T-helper 1 cell treated with Interleukin-12 subunit alpha and Interleukin-12 subunit beta and Interleukin-4 antibody, amounts not matched to agents 30 ng/mL and 1 ng/mL, for 36 hours (primary cell): ENCODE data around the gene CHMP5. TPM values are rescaled to one million over a fixed set of nuclear protein-coding genes. Genes with fewer than 3 reads are reported as not detected.

Experiments
- intact Hi-C: fragments of 100-400 bp; cut with micrococcal nuclease; formaldehyde crosslinking; loops from one replicate; pipeline ENCODE4 v1.15.1; 2024
- total RNA-seq: library from RNA; stranded (reverse); gene quantifications from 2 replicates; pipeline ENCODE4 v1.2.3, GENCODE V29; 2022

CHMP5 gene
- 74.9 and 84.2 TPM in 2 replicates for total RNA-seq

- intact Hi-C loops = loop anchor here (1.0 to 10.0 kb wide), 18 partner anchors 26 to 1194 kb away; partner anchors contain the start of genes APTX, B4GALT1, DCAF12 and DNAI1
These were observed at the start of gene CHMP5, which contains the start of gene BAG1 for GRCh38 chr9:33264473-33265177. Gene CHMP5, plus strand, starts transcription at chr9:33265049. Its CDS starts 30 bp downstream, at chr9:33265079. Gene BAG1, minus strand, starts transcription at chr9:33264708.

DNA sequence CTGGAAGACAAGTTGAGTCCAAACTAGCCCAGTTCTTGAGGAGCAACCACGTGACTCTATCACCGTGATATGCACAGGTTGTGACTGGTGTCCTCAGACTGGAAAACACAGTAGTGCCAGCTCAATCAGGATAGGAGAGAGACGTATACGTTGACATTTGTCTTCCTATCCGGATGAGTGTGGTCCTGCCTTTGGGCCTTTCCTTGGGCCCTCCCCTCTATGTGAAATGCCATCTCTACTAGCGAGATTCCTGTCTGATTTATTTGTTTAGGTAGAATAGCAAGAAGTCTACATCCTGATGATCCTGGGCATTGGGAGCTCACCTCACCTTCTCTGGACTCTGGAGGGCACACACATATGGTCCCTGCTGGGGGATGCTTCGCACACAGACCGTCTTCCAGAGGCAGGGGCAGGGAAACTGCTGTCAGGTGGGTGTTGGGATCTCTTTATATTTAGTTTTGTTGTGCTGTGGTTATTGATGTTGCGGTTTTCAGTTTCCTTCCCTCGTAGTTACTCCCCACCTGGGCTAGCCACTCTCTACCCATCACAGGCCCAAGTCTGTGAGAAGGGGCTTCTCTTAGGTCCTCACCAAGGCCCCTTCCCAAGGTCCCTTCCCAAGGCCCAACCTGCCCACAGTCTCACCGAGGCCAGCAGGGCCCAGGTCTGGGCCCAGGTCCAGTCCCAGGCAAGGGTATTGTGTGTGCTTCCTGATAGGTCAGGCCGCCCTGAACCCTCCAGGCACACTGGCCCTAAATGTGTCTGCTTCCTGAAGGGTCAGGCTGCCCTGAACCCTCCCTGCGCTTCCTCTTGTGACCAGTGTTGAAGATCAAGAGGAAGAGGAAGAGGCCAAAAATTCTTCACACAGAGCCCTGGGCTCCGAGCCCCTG lies 43.9 kb upstream of the CHMP5 start:
- intact Hi-C loops = no loop called here

DNA sequence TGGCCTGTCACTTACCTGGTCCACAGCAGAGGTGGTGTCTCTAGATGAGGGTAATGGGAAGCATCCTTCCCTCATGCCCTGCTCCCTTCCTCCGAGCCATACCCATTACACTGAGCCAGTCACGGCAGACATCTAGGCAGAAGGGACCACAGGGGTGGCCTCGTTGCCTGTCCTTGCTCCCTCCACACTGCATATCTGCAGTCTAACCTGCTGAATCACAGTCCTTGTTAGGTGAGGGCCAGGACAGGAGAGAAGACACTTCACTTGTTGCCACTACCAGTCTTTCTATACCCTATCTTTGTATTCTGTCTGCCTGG lies 43.3 kb upstream of the CHMP5 start:
- intact Hi-C loops = no loop called here

DNA sequence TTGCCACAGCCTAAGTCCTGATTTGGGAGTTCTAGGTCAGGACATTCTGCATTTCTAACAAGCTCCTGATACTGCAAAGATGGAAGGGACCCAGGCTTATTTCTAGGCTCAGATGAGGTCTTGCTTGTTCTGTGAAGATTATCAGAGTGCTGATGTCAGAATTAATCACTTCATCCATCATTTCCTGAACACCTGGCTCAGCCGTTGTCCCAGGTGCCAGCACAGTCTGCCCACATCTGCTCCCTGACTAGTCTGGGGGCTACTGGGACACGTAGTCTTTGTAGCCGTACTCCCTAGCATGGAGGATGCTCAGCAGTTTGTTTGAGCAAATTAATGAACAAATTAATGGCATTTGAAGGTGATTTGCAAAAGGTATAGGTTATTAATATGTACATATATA lies 42.8 kb upstream of the CHMP5 start:
- intact Hi-C loops = no loop called here

- intact Hi-C loops = loop anchor here (2.0 kb wide), 1 partner anchor 199 kb away; the partner anchor contains the start of gene DNAJA1
These were observed 41.2 kb upstream of the CHMP5 start for GRCh38 chr9:33223696-33224095.

DNA sequence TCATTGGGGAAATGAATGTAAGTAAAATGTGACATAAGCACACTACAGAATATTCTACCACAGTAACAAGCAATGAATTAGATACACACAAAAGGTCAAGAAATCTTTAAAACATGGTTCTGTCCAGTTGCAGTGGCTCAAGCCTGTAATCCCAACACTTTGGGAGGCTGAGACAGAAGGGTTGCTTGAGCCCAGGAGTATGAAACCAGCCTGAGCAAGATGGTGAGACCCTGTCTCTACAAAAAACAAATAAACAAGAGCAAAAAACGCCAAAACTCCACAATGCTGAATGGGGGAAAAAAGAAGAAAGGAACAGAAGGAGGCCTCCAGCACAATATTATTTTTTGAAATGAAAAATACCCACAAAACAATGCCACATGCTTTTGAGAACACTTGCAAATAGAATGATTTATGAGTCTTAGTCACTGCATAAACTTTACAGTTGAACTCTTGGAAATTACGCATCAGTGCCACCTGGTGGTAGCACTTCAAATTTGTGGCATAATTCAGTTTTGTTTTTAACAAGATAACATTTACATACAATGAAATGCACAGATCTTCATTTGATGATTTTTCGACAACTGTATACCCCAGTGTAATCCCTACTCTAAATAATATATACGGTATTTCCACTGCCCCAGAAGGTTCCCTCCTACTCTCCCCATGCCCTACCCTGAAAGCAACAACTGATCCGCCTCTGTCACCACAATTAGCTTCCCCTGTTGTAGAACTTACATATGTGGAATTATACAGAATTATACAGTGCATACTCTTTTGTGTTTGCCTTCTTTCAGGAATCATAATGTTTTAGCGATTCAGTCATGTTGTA lies 39.3 kb upstream of the CHMP5 start:
- intact Hi-C loops = loop anchor here (1.0 to 5.0 kb wide), 9 partner anchors 39 to 846 kb away; partner anchors contain the start of genes APTX, BAG1, DNAJA1 and SMU1

DNA sequence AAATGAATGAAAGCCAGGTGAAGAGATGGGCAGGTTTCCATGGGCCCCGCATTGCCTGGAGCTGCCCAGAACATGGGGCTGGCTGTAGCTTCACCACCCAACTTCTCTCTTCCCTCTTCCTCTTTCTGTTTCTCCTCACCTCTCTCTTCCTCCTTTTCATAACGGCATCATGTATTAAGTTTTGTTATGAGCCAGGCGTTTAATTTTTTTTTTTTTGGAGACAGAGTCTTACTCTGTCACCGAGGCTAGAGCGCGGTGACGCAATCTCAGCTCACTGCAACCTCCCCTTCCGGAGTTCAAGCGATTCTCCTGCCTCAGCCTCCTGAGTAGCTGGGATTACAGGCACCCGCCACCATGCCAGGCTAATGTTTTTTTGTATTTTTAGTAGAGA lies 37.8 kb upstream of the CHMP5 start:
- intact Hi-C loops = loop anchor here (5.0 kb wide), 1 partner anchor 645 kb away; no protein-coding TSS in a partner anchor

DNA sequence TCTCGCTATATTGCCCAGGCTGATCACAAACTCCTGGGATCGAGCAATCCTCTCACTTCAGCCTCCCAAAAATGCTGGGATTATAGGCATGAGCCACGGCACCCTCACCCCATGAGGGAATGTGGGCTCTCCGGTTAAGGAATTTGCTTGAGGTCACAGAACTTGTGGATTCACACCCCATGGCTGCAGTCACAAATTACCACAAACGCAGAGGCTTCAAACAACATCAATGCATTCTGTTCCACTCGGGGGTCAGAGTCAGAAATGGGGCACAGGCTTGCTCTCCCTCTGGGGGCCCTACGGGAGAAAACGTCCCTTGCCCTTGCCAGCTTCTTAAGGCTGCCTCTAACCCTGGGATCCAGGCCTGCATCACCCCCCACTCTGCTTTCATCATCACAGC lies 37.1 kb upstream of the CHMP5 start:
- intact Hi-C loops = loop anchor here (5.0 kb wide), 1 partner anchor 645 kb away; no protein-coding TSS in a partner anchor

- intact Hi-C loops = loop anchor here (5.0 kb wide), 1 partner anchor 646 kb away; no protein-coding TSS in a partner anchor
These were observed 36.2 kb upstream of the CHMP5 start for GRCh38 chr9:33228606-33229005.

DNA sequence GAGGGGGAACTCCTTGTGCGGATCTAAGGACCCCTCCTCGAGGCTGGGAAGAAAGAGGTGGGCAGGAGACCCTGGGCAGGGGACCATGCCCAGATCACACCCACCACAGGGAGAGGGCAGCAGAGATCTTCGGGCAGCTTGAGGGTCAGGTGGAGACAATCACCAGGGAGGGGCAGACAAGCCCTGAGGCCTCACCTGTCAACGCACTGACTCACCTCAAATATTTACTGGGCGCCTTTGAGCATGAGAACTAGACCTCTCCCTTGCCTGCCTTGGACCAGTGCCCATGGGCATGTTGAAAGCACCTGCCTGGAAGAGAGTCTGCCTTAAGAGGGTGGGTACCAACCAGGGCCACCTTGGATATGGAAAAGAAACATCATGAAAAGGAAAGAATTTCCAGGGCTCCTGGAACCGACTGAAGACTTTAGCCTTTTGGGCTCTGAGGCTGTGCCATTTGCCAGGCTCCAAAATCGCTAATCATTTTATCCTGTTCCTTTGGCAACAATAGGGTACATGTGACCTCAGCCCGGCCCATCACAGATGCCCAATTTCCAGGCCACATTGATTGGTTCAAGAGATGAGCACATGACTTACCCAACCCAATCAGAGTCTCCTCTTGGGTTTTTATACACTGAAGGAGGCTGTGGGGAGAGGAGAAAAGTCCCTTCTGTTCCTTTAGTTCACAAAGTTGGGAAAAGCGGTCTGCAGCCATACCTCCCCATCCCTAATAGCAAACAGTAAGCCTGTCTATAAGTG lies 35.3 kb upstream of the CHMP5 start:
- intact Hi-C loops = loop anchor here (5.0 kb wide), 1 partner anchor 647 kb away; no protein-coding TSS in a partner anchor

GRCh38 chr9:33230756-33231622 lies 33.9 kb upstream of the CHMP5 start:
- intact Hi-C loops = no loop called here

GRCh38 chr9:33231623-33231942 lies 33.3 kb upstream of the CHMP5 start:
- intact Hi-C loops = no loop called here

GRCh38 chr9:33232815-33233214 lies 32.0 kb upstream of the CHMP5 start:
- intact Hi-C loops = no loop called here

DNA sequence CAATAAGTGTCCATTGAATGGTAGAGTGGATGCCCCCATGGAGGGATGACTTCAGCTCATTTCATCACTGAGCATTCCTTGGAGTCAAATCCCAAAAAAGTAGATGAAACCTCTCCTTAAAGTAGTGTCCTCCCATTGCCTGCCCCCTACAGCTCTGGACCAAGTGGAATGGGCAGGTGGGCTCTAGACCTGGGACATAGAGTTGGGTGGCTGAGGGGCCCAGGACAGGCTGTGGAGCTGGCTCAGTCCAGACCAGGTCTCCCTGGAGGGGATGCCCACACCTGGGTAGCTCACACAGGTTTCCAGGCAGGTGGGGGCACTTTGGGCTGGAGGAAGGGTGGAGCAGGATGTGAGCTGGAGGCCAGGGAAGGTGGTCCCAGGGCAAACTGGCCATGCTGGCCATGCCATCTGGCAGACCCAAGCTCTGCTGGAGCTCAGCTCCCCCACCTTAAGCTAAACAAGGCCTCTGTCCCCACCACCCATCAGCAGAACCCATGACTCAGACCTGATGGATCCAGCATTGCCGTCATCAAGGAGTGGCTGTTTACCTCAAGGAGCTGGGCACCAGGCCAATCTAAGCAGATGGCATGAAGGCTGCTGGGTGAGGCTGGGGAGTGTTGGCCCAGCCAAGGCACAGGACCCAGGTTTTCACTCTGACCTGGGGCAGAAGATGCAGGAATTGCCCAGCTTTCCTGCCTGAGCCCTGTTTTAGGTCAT lies 31.1 kb upstream of the CHMP5 start:
- intact Hi-C loops = no loop called here

DNA sequence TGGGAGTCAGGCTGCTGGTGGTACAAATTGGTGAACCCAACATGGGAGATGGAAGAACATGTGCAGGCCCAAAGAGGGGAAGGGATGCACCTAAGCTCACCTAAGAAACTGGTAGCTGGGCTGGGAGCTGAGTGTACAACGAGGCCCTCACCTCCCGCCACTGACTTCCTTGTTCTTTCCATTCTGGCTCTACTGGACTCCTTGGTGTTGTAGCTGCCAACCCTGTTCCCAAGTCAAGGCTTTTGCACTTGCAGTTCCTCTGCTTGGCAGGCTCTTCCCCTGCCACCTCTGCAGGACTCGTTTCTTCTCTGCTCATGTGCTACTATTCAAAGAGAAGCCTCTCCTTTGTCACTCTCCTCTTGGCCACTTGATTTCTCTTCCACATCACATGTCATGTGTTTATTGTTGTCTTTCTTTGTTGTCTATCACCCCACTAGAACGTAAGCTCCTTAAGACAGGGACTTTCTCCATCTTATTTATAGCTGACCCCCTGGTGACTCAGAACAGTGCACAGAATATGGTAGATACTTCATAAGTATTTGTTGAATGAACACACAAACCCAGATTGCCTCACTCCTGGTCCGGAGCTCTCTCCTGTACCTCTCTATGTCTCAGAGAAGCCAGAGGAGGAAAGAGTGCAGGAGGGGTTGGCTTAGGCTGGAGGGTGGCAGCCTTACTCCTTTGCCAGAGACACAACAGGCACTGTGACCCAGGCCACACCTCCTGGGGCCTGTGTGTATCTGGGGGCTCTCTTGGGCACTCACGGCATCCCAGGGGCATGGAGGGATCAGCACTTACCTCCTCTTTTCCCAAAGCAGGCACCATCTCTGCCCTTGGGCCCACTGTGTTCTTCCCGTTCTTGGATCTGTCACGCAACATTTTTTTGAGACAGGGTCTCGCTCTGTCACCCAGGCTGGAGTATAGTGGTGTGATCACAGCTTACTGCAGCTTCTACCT lies 30.1 kb upstream of the CHMP5 start:
- intact Hi-C loops = no loop called here

- intact Hi-C loops = no loop called here
These were observed 28.3 kb upstream of the CHMP5 start for GRCh38 chr9:33236571-33236970.

- intact Hi-C loops = no loop called here
These were observed 24.9 kb upstream of the CHMP5 start, which contains the start of gene SPINK4 for GRCh38 chr9:33239921-33240320. Gene SPINK4, plus strand, starts transcription at chr9:33240167. Its CDS starts 42 bp downstream, at chr9:33240209.

- intact Hi-C loops = no loop called here
These were observed 23.6 kb upstream of the CHMP5 start for GRCh38 chr9:33241298-33241697.
